ENCODE results near the gene GSAP. TPM values are rescaled to one million over a fixed set of nuclear protein-coding genes. Genes with fewer than 3 reads are reported as not detected.

Gene GSAP
- total RNA-seq, 2 experiments from 2014 or later: 0.55 TPM; not detected in 1

DNA sequence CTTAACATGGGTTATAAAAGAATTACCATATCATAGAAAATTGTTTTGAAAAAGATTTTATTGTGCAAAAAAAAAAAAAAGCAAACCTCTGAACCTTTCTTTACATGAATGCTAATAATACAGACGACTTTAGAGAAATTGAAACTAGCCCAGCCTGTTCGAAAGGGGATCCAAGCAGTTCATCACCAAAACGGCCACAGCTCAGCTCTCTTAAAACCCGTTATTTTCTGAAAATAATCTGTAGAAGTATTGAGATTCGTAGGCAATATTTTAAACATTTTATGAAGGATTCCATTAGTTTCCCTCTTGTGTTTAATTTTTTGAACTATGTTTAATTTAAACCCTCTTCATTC is 9.9 kb upstream of the GSAP start:
- H3K4me3 ChIP-seq (ENCODE audit: low read depth, low read length, poor library complexity, severe bottlenecking): no peak overlapping the region
- no peaks in the 10 kb centered on the region for H4K20me1 ChIP-seq (ENCODE audit: insufficient read depth, low read length)
- H2AFZ ChIP-seq (ENCODE audit: low read length): no peak overlapping the region
- intact Hi-C loops (cut with micrococcal nuclease; ENCODE audit: unreplicated experiment): no loop called here
- H3K9me2 ChIP-seq (ENCODE audit: insufficient read depth, low read length): no peaks in the 10 kb centered on the region
- H3K4me2 ChIP-seq (ENCODE audit: low read length): no peak overlapping the region
- no peak for DNase-seq (ENCODE audit: low spot score)
- CTCF ChIA-PET (ENCODE audit: unreplicated experiment): no interaction called here
- TF ChIP-seq, protein P1, sequence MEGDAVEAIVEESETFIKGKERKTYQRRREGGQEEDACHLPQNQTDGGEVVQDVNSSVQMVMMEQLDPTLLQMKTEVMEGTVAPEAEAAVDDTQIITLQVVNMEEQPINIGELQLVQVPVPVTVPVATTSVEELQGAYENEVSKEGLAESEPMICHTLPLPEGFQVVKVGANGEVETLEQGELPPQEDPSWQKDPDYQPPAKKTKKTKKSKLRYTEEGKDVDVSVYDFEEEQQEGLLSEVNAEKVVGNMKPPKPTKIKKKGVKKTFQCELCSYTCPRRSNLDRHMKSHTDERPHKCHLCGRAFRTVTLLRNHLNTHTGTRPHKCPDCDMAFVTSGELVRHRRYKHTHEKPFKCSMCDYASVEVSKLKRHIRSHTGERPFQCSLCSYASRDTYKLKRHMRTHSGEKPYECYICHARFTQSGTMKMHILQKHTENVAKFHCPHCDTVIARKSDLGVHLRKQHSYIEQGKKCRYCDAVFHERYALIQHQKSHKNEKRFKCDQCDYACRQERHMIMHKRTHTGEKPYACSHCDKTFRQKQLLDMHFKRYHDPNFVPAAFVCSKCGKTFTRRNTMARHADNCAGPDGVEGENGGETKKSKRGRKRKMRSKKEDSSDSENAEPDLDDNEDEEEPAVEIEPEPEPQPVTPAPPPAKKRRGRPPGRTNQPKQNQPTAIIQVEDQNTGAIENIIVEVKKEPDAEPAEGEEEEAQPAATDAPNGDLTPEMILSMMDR (conservative IDR thresholded peaks at IDR 0.05; ENCODE audit: low read length): no peak
- no peaks in the 10 kb centered on the region for H3K9me3 ChIP-seq (ENCODE audit: low read length)
- H3K4me1 ChIP-seq (ENCODE audit: insufficient read depth, low read length, poor library complexity, severe bottlenecking): no peaks in the 10 kb centered on the region
- POLR2A ChIA-PET: interaction anchor here (0.7 to 0.8 kb wide), 3 partner anchors 12 to 547 kb away, joined by 3 to 4 read pairs (median 3); no protein-coding TSS in a partner anchor
- H3K27ac ChIP-seq (ENCODE audit: low read depth, low read length, poor library complexity, severe bottlenecking): no peak overlapping the region
- no peaks in the 10 kb centered on the region for H3K36me3 ChIP-seq (ENCODE audit: insufficient read depth, low read length)
- no peaks in the 10 kb centered on the region for H3K79me2 ChIP-seq (ENCODE audit: insufficient read depth, low read depth, low read length)
- no TSS peak for BruUV-seq (replicated peaks)

GRCh38 chr7:77425101-77426051 is 9.2 kb upstream of the GSAP start:
- Histone ChIP-seq H3K9me3 (ENCODE audit: low read length) (no peaks in the 10 kb centered on the region), H3K4me1 (ENCODE audit: insufficient read depth, low read length, poor library complexity, severe bottlenecking) (no peaks in the 10 kb centered on the region), H3K4me2 (ENCODE audit: low read length) (no peak overlapping the region), H4K20me1 (ENCODE audit: insufficient read depth, low read length) (no peaks in the 10 kb centered on the region), H3K36me3 (ENCODE audit: insufficient read depth, low read length) (no peaks in the 10 kb centered on the region), H2AFZ (ENCODE audit: low read length) (no peak overlapping the region), H3K4me3 (ENCODE audit: low read depth, low read length, poor library complexity, severe bottlenecking) (no peak overlapping the region), H3K9me2 (ENCODE audit: insufficient read depth, low read length) (no peaks in the 10 kb centered on the region), H3K79me2 (ENCODE audit: insufficient read depth, low read depth, low read length) (no peaks in the 10 kb centered on the region), H3K27ac (ENCODE audit: low read depth, low read length, poor library complexity, severe bottlenecking) (no peak overlapping the region)
- ChIA-PET POLR2A (interaction anchor here (0.6 to 0.8 kb wide), 4 partner anchors 12 to 546 kb away, joined by 3 to 4 read pairs (median 3); no protein-coding TSS in a partner anchor), CTCF (ENCODE audit: unreplicated experiment) (no interaction called here)
- no TSS peak for BruUV-seq (replicated peaks)
- TF ChIP-seq EZH2phosphoT487 (IDR thresholded peaks at IDR 0.05; ENCODE audit: borderline replicate concordance, low read depth, low read length): no peak
- TF ChIP-seq, protein P1 (conservative IDR thresholded peaks at IDR 0.05; ENCODE audit: low read length): no peak
- intact Hi-C loops (cut with micrococcal nuclease; ENCODE audit: unreplicated experiment): no loop called here
- DNase-seq (ENCODE audit: low spot score): no peak

DNA sequence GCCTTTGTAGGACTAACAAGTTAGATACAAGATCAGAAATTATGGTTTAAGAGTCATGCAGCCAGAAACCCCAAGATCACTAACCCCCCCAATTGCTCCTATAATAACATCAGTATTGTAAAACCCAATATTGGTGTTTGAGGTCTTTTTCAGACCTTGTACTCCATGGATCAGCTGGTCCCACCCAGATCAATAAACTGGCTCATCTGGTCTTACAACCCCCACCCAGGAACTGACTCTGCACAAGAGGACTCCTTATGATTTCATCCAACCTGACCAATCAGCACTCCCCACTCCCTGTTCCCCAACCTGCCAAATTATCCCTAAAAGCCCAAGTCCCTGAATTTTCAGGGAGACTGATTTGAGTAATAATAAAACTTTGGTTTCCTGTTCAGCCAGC is 6.4 kb upstream of the GSAP start:
- TF ChIP-seq EZH2phosphoT487 (IDR thresholded peaks at IDR 0.05; ENCODE audit: borderline replicate concordance, low read depth, low read length): no peak
- Histone ChIP-seq H3K4me1 (ENCODE audit: insufficient read depth, low read length, poor library complexity, severe bottlenecking) (no peaks in the 10 kb centered on the region), H3K79me2 (ENCODE audit: insufficient read depth, low read depth, low read length) (no peaks in the 10 kb centered on the region), H3K9me2 (ENCODE audit: insufficient read depth, low read length) (no peaks in the 10 kb centered on the region), H3K27ac (ENCODE audit: low read depth, low read length, poor library complexity, severe bottlenecking) (no peak overlapping the region), H4K20me1 (ENCODE audit: insufficient read depth, low read length) (no peaks in the 10 kb centered on the region), H3K4me2 (ENCODE audit: low read length) (no peak overlapping the region), H3K9me3 (ENCODE audit: low read length) (no peaks in the 10 kb centered on the region), H2AFZ (ENCODE audit: low read length) (no peak overlapping the region), H3K36me3 (ENCODE audit: insufficient read depth, low read length) (no peaks in the 10 kb centered on the region), H3K4me3 (ENCODE audit: low read depth, low read length, poor library complexity, severe bottlenecking) (no peak overlapping the region)
- intact Hi-C loops (cut with micrococcal nuclease; ENCODE audit: unreplicated experiment): no loop called here
- ChIA-PET POLR2A (interaction anchor here (0.7 kb wide), 1 partner anchor 128 kb away, joined by 3 read pairs; no protein-coding TSS in a partner anchor), CTCF (ENCODE audit: unreplicated experiment) (no interaction called here)
- no TSS peak for BruUV-seq (replicated peaks)
- no peak for DNase-seq (ENCODE audit: low spot score)

Data from OCI-LY7 (cell line).